Loucy (cell line): Measurements from ENCODE around the gene FAM131C.

ENCODE experiments used
- H2AFZ ChIP-seq: fragments of 200-600 bp; sonication (generic); 2 replicates; pipeline ENCODE4 v1.6.0; 2016; ENCODE audit warnings: antibody characterized with exemption, mild to moderate bottlenecking, low read length, moderate library complexity
- H3F3A ChIP-seq: fragments of 200-600 bp; 2 replicates; pipeline ENCODE4 v1.6.0; 2016; ENCODE audit warnings: antibody characterized with exemption, low read depth, mild to moderate bottlenecking
- H3K27me3 ChIP-seq: fragments of 200-600 bp; sonication (generic); 2 replicates; pipeline ENCODE4 v1.6.1; 2014; ENCODE audit warnings: low read length, mild to moderate bottlenecking; ENCODE audit not compliant: insufficient read depth, poor library complexity, severe bottlenecking
- H3K36me3 ChIP-seq: fragments of 200-600 bp; sonication (generic); 2 replicates; pipeline ENCODE4 v1.6.1; 2016; ENCODE audit warnings: low read length; ENCODE audit not compliant: insufficient read depth
- H3K4me1 ChIP-seq: fragments of 200-600 bp; sonication (generic); 2 replicates; pipeline ENCODE4 v1.5.1; 2014; ENCODE audit warnings: low read length, mild to moderate bottlenecking; ENCODE audit not compliant: insufficient read depth, poor library complexity, severe bottlenecking
- H3K4me2 ChIP-seq: fragments of 200-600 bp; sonication (generic); 2 replicates; pipeline ENCODE4 v1.6.0; 2014; ENCODE audit warnings: antibody characterized with exemption, low read length, low read depth, mild to moderate bottlenecking; ENCODE audit not compliant: poor library complexity, severe bottlenecking
- H3K4me3 ChIP-seq: fragments of 200-600 bp; sonication (generic); 2 replicates; pipeline ENCODE4 v1.5.1; 2014; ENCODE audit warnings: low read length, mild to moderate bottlenecking, mixed read lengths; ENCODE audit not compliant: poor library complexity, severe bottlenecking
- H3K79me2 ChIP-seq: fragments of 200-600 bp; sonication (generic); 2 replicates; pipeline ENCODE4 v1.6.1; 2014; ENCODE audit warnings: low read length; ENCODE audit not compliant: insufficient read depth
- H3K9ac ChIP-seq: fragments of 200-600 bp; sonication (generic); 2 replicates; pipeline ENCODE4 v1.6.0; 2014; ENCODE audit warnings: mild to moderate bottlenecking, low read depth, low read length, moderate library complexity; ENCODE audit not compliant: poor library complexity, severe bottlenecking
- H3K9me2 ChIP-seq: fragments of 200-600 bp; sonication (generic); replicated peaks from 2 replicates; pipeline ENCODE4 v1.6.1; 2016; ENCODE audit warnings: low read depth, low read length, mixed read lengths
- H3K9me3 ChIP-seq: fragments of 200-600 bp; sonication (generic); 2 replicates; pipeline ENCODE4 v1.6.1; 2014; ENCODE audit warnings: mild to moderate bottlenecking, antibody characterized with exemption, low read length, low read depth; ENCODE audit not compliant: insufficient read depth
- H4K20me1 ChIP-seq: fragments of 200-600 bp; sonication (generic); 2 replicates; pipeline ENCODE4 v1.6.0; 2014; ENCODE audit warnings: antibody characterized with exemption, low read length, mild to moderate bottlenecking; ENCODE audit not compliant: insufficient read depth, poor library complexity, severe bottlenecking
- EZH2phosphoT487 ChIP-seq: fragments of 200-600 bp; IDR thresholded peaks from 2 replicates; pipeline ENCODE4 v1.6.1; 2018; ENCODE audit warnings: antibody characterized with exemption, mild to moderate bottlenecking, moderate library complexity, borderline replicate concordance
- TF ChIP-seq, protein P1 (sequence below): fragments of 200-600 bp; sonication (generic); conservative IDR thresholded peaks from 2 replicates; pipeline ENCODE4 v1.5.1; 2014; ENCODE audit warnings: mild to moderate bottlenecking, antibody characterized with exemption, low read length

The FAM131C gene

DNA sequence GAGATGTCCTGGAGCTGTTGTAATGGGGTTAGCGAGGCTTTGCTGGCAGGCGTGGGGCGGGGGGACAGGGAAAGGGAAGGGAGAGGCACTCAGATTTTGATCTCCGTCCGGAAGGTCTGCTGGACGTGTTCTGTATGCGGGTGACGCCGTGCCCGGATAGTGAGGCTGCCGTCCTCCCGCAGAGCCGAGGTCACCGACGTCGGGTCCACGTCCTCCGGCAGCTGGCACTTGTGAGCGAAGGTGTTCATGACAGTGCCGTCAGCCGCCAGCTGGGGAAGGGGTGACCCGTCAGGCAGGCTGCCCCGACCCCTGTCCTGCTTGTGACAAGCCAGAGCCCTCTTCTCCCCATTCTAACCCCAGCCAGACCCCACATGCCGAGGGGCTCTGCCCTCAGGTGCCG, 58.0 kb downstream of the FAM131C start:
- TF ChIP-seq EZH2phosphoT487: no peak
- TF ChIP-seq, protein P1, sequence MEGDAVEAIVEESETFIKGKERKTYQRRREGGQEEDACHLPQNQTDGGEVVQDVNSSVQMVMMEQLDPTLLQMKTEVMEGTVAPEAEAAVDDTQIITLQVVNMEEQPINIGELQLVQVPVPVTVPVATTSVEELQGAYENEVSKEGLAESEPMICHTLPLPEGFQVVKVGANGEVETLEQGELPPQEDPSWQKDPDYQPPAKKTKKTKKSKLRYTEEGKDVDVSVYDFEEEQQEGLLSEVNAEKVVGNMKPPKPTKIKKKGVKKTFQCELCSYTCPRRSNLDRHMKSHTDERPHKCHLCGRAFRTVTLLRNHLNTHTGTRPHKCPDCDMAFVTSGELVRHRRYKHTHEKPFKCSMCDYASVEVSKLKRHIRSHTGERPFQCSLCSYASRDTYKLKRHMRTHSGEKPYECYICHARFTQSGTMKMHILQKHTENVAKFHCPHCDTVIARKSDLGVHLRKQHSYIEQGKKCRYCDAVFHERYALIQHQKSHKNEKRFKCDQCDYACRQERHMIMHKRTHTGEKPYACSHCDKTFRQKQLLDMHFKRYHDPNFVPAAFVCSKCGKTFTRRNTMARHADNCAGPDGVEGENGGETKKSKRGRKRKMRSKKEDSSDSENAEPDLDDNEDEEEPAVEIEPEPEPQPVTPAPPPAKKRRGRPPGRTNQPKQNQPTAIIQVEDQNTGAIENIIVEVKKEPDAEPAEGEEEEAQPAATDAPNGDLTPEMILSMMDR: no peak

GRCh38 chr1:16014509-16015482, 58.7 kb downstream of the FAM131C start:
- Histone ChIP-seq H3K79me2 (no peaks in the 10 kb centered on the region), H3K36me3 (no peaks in the 10 kb centered on the region), H3K4me1 (no peaks in the 10 kb centered on the region), H2AFZ (no peak overlapping the region), H3K4me3 (no peak overlapping the region), H4K20me1 (no peaks in the 10 kb centered on the region), H3K27me3 (no peaks in the 10 kb centered on the region), H3K9ac (no peak overlapping the region), H3K9me3 (no peaks in the 10 kb centered on the region), H3K4me2 (no peak overlapping the region), H3K9me2 (no peaks in the 10 kb centered on the region), H3F3A (no peaks in the 10 kb centered on the region)
- TF ChIP-seq EZH2phosphoT487: no peak
- TF ChIP-seq, protein P1: no peak

More for the DNA sequence above, 58.0 kb downstream of the FAM131C start:
- Histone ChIP-seq H2AFZ (no peak overlapping the region), H3K9ac (no peak overlapping the region), H3K4me1 (no peaks in the 10 kb centered on the region), H3K36me3 (no peaks in the 10 kb centered on the region), H3F3A (no peaks in the 10 kb centered on the region), H3K27me3 (no peaks in the 10 kb centered on the region), H3K9me3 (no peaks in the 10 kb centered on the region), H3K4me2 (no peak overlapping the region), H3K9me2 (no peaks in the 10 kb centered on the region), H3K4me3 (no peak overlapping the region), H3K79me2 (no peaks in the 10 kb centered on the region), H4K20me1 (no peaks in the 10 kb centered on the region)

- H3K4me2 ChIP-seq: no peak overlapping the region
- no peaks in the 10 kb centered on the region for H3K9me2 ChIP-seq
- H3K36me3 ChIP-seq: no peaks in the 10 kb centered on the region
- H3K79me2 ChIP-seq: no peaks in the 10 kb centered on the region
- H3K27me3 ChIP-seq: no peaks in the 10 kb centered on the region
- TF ChIP-seq, protein P1: no peak
- TF ChIP-seq EZH2phosphoT487: no peak
- H3K9me3 ChIP-seq: no peaks in the 10 kb centered on the region
- no peaks in the 10 kb centered on the region for H4K20me1 ChIP-seq
- H3K4me1 ChIP-seq: no peaks in the 10 kb centered on the region
- no peaks in the 10 kb centered on the region for H3F3A ChIP-seq
- H3K4me3 ChIP-seq: no peak overlapping the region
- no peak overlapping the region for H2AFZ ChIP-seq
- H3K9ac ChIP-seq: no peak overlapping the region
Observed at GRCh38 chr1:16013908-16014258, 59.6 kb downstream of the FAM131C start.
